WTC11 (cell line): Measurements from ENCODE around the gene TMEM198. TPM values are rescaled to one million over a fixed set of nuclear protein-coding genes. Genes with fewer than 3 reads are reported as not detected.

Source experiments
- ATAC-seq: fragments of 200-7000 bp; cut with Tn5 transposase; 2 replicates; pipeline ENCODE4 v1.10.0; 2021; ENCODE audit warnings: mild to moderate bottlenecking, moderate library complexity
- CTCF ChIA-PET: fragments of 300-600 bp; sonication (Branson Sonifier 250); formaldehyde crosslinking; loops from one replicate; lab custom pipeline; 2021; ENCODE audit warnings: antibody characterized with exemption; lab: Charles Lee
- POLR2A ChIA-PET: fragments of 350-600 bp; sonication (Branson Sonifier 250); formaldehyde crosslinking; loops from one replicate; lab custom pipeline; 2021; ENCODE audit warnings: antibody characterized with exemption; lab: Charles Lee
- DNase-seq: peaks from one replicate; pipeline ENCODE4 v3.0.0; 2021; ENCODE audit warnings: low spot score
- H3K27ac Mint-ChIP-seq: 2 replicates; pipeline ENCODE4 v1.8.0; 2021; ENCODE audit warnings: mixed read lengths
- H3K27me3 Mint-ChIP-seq: 2 replicates; pipeline ENCODE4 v1.8.0; 2021; ENCODE audit warnings: low read depth, mild to moderate bottlenecking, moderate library complexity, mixed read lengths
- H3K36me3 Mint-ChIP-seq: 2 replicates; pipeline ENCODE4 v1.8.0; 2021; ENCODE audit warnings: mixed read lengths
- H3K4me1 Mint-ChIP-seq: 2 replicates; pipeline ENCODE4 v1.8.0; 2022; ENCODE audit warnings: mixed read lengths
- H3K4me3 Mint-ChIP-seq: 2 replicates; pipeline ENCODE4 v1.8.0; 2021; ENCODE audit warnings: mild to moderate bottlenecking, moderate library complexity, mixed read lengths
- H3K9me3 Mint-ChIP-seq: 2 replicates; pipeline ENCODE4 v1.8.0; 2021; ENCODE audit warnings: mixed read lengths
- ELF4 ChIP-seq: sonication (generic); formaldehyde crosslinking; IDR thresholded peaks from 2 replicates; pipeline ENCODE4 v1.8.1; 2022; ENCODE audit warnings: low read depth, mild to moderate bottlenecking, moderate library complexity, missing genetic modification reagents
- HMGA2 ChIP-seq: fragments of 250-450 bp; sonication (Bioruptor Pico); IDR thresholded peaks from 2 replicates; pipeline ENCODE4 v1.4.0; 2021; ENCODE audit warnings: mild to moderate bottlenecking, moderate library complexity
- MXD4 ChIP-seq: fragments of 250-450 bp; sonication (Bioruptor Pico); IDR thresholded peaks from 2 replicates; pipeline ENCODE4 v1.8.0; 2021; ENCODE audit warnings: mild to moderate bottlenecking, moderate library complexity, borderline replicate concordance
- ZNF423 ChIP-seq: fragments of 250-450 bp; sonication (Bioruptor Pico); IDR thresholded peaks from 2 replicates; pipeline ENCODE4 v2.1.2; 2022; ENCODE audit warnings: mild to moderate bottlenecking, moderate library complexity
- total RNA-seq: library from RNA; stranded (reverse); gene quantifications from 3 replicates; pipeline ENCODE4 v1.2.3, GENCODE V29; 2021
- TF ChIP-seq, protein P1 (sequence below): fragments of 250-450 bp; sonication (Bioruptor Pico); IDR thresholded peaks from 2 replicates; pipeline ENCODE4 v1.9.0; 2021; ENCODE audit warnings: mild to moderate bottlenecking, borderline replicate concordance
- TF ChIP-seq, protein P2 (sequence below): fragments of 250-450 bp; sonication (Bioruptor Pico); IDR thresholded peaks from 2 replicates; pipeline ENCODE4 v1.9.0; 2021; ENCODE audit warnings: mild to moderate bottlenecking
- TF ChIP-seq, protein P3 (sequence below): sonication (generic); formaldehyde crosslinking; IDR thresholded peaks from 2 replicates; pipeline ENCODE4 v1.8.1; 2023; ENCODE audit warnings: mild to moderate bottlenecking, missing genetic modification reagents, moderate library complexity
- TF ChIP-seq, protein P4 (sequence below): sonication (generic); formaldehyde crosslinking; IDR thresholded peaks from 2 replicates; pipeline ENCODE4 v1.8.0; 2023; ENCODE audit warnings: mild to moderate bottlenecking, missing genetic modification reagents
- TF ChIP-seq, protein P5 (sequence below): sonication (generic); formaldehyde crosslinking; IDR thresholded peaks from 2 replicates; pipeline ENCODE4 v1.8.1; 2022; ENCODE audit warnings: low read depth, missing genetic modification reagents, borderline replicate concordance
- TF ChIP-seq, protein P6 (sequence below): fragments of 250-450 bp; sonication (Bioruptor Pico); IDR thresholded peaks from 2 replicates; pipeline ENCODE4 v2.1.2; 2022; ENCODE audit warnings: mild to moderate bottlenecking, moderate library complexity
- TF ChIP-seq, protein P7 (sequence below): sonication (generic); formaldehyde crosslinking; IDR thresholded peaks from 2 replicates; pipeline ENCODE4 v1.8.0; 2022; ENCODE audit warnings: mild to moderate bottlenecking, missing genetic modification reagents

The TMEM198 gene
- total RNA-seq, 1 experiment from 2014 or later = 7.1 TPM

DNA sequence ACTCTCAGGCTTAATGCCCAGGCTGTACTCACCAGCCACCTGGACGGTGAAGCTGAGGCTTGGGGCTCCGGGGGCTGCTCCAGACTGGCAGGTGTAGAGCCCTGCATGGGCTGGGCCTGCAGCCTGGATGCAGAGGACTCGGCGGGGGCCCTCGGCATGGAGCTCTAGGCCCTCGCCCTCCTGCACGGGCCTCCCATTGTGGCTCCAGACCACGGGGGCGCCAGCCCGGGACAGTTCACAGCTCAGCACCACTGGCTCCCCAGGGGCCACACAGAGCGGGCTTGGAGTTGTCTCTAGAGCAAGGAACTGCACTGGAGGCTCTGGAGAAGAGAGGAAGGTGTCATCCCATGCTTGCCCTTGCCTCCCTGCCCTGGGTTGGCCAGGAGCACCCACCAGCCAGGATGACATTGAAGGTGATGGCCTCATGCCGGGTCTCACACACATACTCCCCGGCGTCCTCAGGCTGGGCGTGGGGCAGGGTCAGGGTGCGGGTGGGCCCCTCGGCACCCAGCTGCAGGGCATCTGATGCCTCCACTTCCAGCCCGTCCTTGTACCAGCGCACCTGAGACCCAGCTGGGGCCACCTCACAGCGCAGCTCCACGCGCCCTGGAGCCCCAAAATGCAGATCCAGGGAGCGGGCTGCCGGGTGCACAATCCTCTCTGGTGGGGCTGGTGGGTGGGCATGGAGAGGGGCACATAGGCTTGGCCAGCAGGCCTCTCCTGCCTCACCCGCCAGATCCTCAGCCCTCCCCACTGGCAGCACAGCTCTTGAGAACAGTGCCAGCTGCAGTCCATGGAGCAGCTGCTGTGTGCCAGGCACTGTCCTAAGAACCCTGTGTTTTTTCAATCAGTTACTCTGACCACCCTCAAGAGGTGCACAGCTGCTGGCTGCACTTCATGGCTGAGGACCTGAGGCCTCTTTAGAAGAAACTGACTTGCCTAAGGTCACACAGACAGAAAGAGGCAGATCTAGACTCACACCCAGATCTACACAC is 14.3 kb downstream of the TMEM198 start:
- DNase-seq (no peak), ATAC-seq (no peak)
- H3K9me3 Mint-ChIP-seq = no peaks in the 10 kb centered on the region
- H3K4me3 Mint-ChIP-seq = no peak overlapping the region
- peaks cover 18% of the 10 kb centered on the region for H3K36me3 Mint-ChIP-seq
- peaks cover 38% of the 10 kb centered on the region for H3K4me1 Mint-ChIP-seq
- H3K27me3 Mint-ChIP-seq = peaks cover 20% of the 10 kb centered on the region
- no peak overlapping the region for H3K27ac Mint-ChIP-seq
- CTCF ChIA-PET = interaction anchor here (2.7 to 7.2 kb wide), 2 partner anchors 14 to 18 kb away, joined by 34 to 86 read pairs; partner anchors contain the start of genes CHPF and TMEM198
- TF ChIP-seq, protein P1, sequence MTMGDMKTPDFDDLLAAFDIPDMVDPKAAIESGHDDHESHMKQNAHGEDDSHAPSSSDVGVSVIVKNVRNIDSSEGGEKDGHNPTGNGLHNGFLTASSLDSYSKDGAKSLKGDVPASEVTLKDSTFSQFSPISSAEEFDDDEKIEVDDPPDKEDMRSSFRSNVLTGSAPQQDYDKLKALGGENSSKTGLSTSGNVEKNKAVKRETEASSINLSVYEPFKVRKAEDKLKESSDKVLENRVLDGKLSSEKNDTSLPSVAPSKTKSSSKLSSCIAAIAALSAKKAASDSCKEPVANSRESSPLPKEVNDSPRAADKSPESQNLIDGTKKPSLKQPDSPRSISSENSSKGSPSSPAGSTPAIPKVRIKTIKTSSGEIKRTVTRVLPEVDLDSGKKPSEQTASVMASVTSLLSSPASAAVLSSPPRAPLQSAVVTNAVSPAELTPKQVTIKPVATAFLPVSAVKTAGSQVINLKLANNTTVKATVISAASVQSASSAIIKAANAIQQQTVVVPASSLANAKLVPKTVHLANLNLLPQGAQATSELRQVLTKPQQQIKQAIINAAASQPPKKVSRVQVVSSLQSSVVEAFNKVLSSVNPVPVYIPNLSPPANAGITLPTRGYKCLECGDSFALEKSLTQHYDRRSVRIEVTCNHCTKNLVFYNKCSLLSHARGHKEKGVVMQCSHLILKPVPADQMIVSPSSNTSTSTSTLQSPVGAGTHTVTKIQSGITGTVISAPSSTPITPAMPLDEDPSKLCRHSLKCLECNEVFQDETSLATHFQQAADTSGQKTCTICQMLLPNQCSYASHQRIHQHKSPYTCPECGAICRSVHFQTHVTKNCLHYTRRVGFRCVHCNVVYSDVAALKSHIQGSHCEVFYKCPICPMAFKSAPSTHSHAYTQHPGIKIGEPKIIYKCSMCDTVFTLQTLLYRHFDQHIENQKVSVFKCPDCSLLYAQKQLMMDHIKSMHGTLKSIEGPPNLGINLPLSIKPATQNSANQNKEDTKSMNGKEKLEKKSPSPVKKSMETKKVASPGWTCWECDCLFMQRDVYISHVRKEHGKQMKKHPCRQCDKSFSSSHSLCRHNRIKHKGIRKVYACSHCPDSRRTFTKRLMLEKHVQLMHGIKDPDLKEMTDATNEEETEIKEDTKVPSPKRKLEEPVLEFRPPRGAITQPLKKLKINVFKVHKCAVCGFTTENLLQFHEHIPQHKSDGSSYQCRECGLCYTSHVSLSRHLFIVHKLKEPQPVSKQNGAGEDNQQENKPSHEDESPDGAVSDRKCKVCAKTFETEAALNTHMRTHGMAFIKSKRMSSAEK (CRISPR knock-in tag) = no peak
- TF ChIP-seq, protein P2, sequence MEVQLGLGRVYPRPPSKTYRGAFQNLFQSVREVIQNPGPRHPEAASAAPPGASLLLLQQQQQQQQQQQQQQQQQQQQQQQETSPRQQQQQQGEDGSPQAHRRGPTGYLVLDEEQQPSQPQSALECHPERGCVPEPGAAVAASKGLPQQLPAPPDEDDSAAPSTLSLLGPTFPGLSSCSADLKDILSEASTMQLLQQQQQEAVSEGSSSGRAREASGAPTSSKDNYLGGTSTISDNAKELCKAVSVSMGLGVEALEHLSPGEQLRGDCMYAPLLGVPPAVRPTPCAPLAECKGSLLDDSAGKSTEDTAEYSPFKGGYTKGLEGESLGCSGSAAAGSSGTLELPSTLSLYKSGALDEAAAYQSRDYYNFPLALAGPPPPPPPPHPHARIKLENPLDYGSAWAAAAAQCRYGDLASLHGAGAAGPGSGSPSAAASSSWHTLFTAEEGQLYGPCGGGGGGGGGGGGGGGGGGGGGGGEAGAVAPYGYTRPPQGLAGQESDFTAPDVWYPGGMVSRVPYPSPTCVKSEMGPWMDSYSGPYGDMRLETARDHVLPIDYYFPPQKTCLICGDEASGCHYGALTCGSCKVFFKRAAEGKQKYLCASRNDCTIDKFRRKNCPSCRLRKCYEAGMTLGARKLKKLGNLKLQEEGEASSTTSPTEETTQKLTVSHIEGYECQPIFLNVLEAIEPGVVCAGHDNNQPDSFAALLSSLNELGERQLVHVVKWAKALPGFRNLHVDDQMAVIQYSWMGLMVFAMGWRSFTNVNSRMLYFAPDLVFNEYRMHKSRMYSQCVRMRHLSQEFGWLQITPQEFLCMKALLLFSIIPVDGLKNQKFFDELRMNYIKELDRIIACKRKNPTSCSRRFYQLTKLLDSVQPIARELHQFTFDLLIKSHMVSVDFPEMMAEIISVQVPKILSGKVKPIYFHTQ (CRISPR knock-in tag) = no peak
- TF ChIP-seq, protein P3, sequence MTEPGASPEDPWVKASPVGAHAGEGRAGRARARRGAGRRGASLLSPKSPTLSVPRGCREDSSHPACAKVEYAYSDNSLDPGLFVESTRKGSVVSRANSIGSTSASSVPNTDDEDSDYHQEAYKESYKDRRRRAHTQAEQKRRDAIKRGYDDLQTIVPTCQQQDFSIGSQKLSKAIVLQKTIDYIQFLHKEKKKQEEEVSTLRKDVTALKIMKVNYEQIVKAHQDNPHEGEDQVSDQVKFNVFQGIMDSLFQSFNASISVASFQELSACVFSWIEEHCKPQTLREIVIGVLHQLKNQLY (CRISPR knock-in tag) = no peak
- TF ChIP-seq ZNF423 (CRISPR knock-in tag) = no peak
- TF ChIP-seq, protein P4, sequence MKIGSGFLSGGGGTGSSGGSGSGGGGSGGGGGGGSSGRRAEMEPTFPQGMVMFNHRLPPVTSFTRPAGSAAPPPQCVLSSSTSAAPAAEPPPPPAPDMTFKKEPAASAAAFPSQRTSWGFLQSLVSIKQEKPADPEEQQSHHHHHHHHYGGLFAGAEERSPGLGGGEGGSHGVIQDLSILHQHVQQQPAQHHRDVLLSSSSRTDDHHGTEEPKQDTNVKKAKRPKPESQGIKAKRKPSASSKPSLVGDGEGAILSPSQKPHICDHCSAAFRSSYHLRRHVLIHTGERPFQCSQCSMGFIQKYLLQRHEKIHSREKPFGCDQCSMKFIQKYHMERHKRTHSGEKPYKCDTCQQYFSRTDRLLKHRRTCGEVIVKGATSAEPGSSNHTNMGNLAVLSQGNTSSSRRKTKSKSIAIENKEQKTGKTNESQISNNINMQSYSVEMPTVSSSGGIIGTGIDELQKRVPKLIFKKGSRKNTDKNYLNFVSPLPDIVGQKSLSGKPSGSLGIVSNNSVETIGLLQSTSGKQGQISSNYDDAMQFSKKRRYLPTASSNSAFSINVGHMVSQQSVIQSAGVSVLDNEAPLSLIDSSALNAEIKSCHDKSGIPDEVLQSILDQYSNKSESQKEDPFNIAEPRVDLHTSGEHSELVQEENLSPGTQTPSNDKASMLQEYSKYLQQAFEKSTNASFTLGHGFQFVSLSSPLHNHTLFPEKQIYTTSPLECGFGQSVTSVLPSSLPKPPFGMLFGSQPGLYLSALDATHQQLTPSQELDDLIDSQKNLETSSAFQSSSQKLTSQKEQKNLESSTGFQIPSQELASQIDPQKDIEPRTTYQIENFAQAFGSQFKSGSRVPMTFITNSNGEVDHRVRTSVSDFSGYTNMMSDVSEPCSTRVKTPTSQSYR (CRISPR knock-in tag) = no peak
- TF ChIP-seq HMGA2 (CRISPR knock-in tag) = no peak
- TF ChIP-seq, protein P5, sequence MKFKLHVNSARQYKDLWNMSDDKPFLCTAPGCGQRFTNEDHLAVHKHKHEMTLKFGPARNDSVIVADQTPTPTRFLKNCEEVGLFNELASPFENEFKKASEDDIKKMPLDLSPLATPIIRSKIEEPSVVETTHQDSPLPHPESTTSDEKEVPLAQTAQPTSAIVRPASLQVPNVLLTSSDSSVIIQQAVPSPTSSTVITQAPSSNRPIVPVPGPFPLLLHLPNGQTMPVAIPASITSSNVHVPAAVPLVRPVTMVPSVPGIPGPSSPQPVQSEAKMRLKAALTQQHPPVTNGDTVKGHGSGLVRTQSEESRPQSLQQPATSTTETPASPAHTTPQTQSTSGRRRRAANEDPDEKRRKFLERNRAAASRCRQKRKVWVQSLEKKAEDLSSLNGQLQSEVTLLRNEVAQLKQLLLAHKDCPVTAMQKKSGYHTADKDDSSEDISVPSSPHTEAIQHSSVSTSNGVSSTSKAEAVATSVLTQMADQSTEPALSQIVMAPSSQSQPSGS (CRISPR knock-in tag) = no peak
- TF ChIP-seq MXD4 (CRISPR knock-in tag) = no peak
- TF ChIP-seq, protein P6, sequence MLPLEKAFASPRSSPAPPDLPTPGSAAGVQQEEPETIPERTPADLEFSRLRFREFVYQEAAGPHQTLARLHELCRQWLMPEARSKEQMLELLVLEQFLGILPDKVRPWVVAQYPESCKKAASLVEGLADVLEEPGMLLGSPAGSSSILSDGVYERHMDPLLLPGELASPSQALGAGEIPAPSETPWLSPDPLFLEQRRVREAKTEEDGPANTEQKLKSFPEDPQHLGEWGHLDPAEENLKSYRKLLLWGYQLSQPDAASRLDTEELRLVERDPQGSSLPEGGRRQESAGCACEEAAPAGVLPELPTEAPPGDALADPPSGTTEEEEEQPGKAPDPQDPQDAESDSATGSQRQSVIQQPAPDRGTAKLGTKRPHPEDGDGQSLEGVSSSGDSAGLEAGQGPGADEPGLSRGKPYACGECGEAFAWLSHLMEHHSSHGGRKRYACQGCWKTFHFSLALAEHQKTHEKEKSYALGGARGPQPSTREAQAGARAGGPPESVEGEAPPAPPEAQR (CRISPR knock-in tag) = no peak
- TF ChIP-seq, protein P7, sequence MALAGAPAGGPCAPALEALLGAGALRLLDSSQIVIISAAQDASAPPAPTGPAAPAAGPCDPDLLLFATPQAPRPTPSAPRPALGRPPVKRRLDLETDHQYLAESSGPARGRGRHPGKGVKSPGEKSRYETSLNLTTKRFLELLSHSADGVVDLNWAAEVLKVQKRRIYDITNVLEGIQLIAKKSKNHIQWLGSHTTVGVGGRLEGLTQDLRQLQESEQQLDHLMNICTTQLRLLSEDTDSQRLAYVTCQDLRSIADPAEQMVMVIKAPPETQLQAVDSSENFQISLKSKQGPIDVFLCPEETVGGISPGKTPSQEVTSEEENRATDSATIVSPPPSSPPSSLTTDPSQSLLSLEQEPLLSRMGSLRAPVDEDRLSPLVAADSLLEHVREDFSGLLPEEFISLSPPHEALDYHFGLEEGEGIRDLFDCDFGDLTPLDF (CRISPR knock-in tag) = no peak
- no peak for TF ChIP-seq ELF4 (CRISPR knock-in tag)
- POLR2A ChIA-PET = interaction anchor here (1.0 to 1.4 kb wide), 2 partner anchors 14 to 40 kb away, joined by 4 read pairs; partner anchors contain the start of genes CHPF, STK11IP and TMEM198
